Central memory CD8-positive, alpha-beta T cell (primary cell): ENCODE results near the gene EZH2.

ENCODE experiments used
- ATAC-seq: fragments of 150-1000 bp; cut with Tn5 transposase; replicated peaks from 2 replicates; pipeline ENCODE4 v1.10.0; 2022; ENCODE audit warnings: mild to moderate bottlenecking, moderate FRiP score, moderate number of reproducible peaks; ENCODE audit not compliant: poor library complexity, severe bottlenecking; ENCODE audit errors: extremely low read depth
- DNase-seq, 2 donors: peaks; one replicate each; pipeline ENCODE4 v3.0.0; 2021; ENCODE audit warnings: low spot score in 2 of 2
- H3K27ac Mint-ChIP-seq: one replicate; pipeline ENCODE4 v1.8.0; 2022; ENCODE audit warnings: low read depth, mild to moderate bottlenecking, moderate library complexity, mixed read lengths
- H3K27me3 Mint-ChIP-seq: one replicate; pipeline ENCODE4 v1.8.0; 2022; ENCODE audit warnings: mixed read lengths
- H3K36me3 Mint-ChIP-seq: one replicate; pipeline ENCODE4 v1.8.0; 2022; ENCODE audit warnings: mild to moderate bottlenecking, moderate library complexity, mixed read lengths; ENCODE audit not compliant: insufficient read depth
- H3K4me1 Mint-ChIP-seq: one replicate; pipeline ENCODE4 v1.8.0; 2022; ENCODE audit warnings: mixed read lengths
- H3K4me3 Mint-ChIP-seq: one replicate; pipeline ENCODE4 v1.8.0; 2022; ENCODE audit warnings: mild to moderate bottlenecking, moderate library complexity, mixed read lengths
- H3K9me3 Mint-ChIP-seq: one replicate; pipeline ENCODE4 v1.8.0; 2022; ENCODE audit warnings: mixed read lengths

Gene EZH2

DNA sequence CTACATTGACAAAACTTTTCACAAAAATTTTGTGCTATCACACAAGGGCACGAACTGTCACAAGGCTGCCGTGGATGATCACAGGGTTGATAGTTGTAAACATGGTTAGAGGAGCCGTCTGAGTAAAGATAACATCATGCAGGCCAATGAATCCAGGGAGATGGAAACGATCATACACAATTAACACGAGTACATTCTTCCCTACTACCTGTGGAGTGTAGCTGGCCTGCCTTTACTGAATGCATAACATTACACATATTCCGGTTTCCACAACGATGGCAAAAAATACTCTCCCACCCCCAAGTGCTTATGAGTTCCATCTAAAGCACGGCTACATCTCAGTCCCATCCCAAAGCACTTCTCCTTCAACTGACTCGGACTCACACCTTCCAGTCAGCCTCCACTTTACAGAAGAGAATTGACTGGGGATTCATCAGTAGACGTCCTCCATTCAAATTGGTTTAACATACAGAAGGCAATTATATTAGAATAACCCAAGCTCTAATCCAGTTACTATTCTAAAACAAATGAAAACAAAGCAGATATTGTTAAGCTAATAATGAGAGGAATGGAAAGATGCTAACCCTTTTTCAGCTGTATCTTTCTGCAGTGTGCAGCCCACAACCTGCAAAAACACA is 69.0 kb downstream of the EZH2 start:
- DNase-seq (no peak), ATAC-seq (no peak)
- Mint-ChIP-seq H3K4me1 (no peaks in the 10 kb centered on the region), H3K36me3 (peaks cover 3% of the 10 kb centered on the region), H3K27me3 (no peaks in the 10 kb centered on the region), H3K9me3 (no peaks in the 10 kb centered on the region), H3K27ac (no peak overlapping the region), H3K4me3 (no peak overlapping the region)

DNA sequence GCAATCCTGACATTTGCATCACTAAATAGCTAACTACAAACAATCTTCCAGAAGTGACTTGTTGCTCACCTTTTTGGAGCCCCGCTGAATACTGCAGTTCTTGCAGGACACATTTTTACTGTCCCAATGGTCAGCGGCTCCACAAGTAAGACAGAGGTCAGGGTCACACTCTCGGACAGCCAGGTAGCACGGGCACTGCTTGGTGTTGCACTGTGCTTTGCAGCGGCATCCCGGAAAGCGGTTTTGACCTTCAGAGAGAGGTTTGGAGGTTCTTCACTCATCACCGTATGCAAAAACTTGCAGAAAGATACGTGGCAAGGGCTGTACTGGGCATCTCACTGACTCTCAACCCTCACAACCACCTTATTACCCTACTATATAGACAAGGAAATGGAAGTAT is 70.2 kb downstream of the EZH2 start:
- DNase-seq (no peak), ATAC-seq (no peak)
- H3K9me3 Mint-ChIP-seq = no peaks in the 10 kb centered on the region
- H3K36me3 Mint-ChIP-seq = peaks cover 6% of the 10 kb centered on the region
- H3K4me1 Mint-ChIP-seq = no peaks in the 10 kb centered on the region
- no peak overlapping the region for H3K27ac Mint-ChIP-seq
- H3K27me3 Mint-ChIP-seq = no peaks in the 10 kb centered on the region
- H3K4me3 Mint-ChIP-seq = no peak overlapping the region

DNA sequence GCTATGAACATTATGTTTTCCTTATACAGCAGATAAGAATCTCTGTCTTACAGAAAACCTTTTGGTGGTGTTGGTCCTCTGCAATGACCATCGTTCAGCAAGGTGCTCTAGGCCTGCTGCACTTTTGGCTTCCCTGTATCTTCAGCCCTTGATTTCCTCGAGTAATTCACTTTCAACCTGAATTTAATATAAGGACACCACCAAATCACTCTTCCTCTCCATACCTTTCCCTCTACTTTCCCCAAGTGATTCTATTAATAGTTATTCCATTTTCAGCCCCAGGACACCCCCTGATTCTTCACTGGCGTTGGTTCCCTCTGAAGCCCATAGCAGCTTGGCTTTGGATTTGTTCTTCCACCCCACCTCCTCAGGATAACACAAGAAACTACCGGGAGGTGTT is 72.2 kb downstream of the EZH2 start:
- H3K36me3 Mint-ChIP-seq = peaks cover 9% of the 10 kb centered on the region
- H3K4me1 Mint-ChIP-seq = no peaks in the 10 kb centered on the region
- H3K27ac Mint-ChIP-seq = peak overlapping the region; percentile 67
- ATAC-seq (no peak), DNase-seq (no peak)
- H3K4me3 Mint-ChIP-seq = no peak overlapping the region
- H3K9me3 Mint-ChIP-seq = no peaks in the 10 kb centered on the region
- H3K27me3 Mint-ChIP-seq = no peaks in the 10 kb centered on the region

DNA sequence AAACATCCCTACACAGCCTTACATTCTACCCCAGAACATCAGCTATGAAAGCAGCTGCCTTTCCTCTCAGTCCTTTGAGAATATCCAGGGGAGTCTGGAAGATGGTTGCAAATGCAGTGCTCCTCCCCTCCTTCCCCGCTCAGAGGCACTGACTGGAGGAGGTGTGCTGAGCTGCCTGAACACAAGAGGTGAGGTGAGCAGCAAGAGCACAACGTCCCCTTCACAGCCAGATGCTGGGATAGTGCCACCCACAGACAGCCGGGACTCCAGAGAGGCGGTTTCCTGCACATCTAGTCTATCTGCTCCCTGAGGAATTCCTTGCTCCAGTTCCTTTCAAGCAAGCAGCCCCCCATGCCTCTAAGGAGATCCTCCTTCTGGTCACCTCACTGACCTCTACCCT is 74.2 kb downstream of the EZH2 start:
- Mint-ChIP-seq H3K9me3 (no peaks in the 10 kb centered on the region), H3K36me3 (peaks cover 13% of the 10 kb centered on the region)

DNA sequence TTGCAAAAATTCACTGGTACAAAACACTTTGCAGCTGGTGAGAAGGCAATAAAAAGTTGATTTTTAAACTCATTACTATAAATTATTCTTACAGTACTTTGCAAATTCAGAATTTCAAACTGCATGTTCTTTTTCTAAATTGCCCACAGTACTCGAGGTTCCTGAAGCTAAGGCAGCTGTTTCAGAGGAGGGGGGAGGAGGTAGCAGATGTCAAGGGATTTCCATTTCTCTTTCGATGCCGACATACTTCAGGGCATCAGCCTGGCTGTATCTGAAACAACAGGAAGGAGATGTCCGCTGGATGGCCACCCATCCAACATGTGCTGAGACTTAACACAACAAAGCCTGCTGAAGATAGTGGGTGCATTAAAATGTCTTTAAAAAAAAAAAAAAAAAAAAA is 76.7 kb downstream of the EZH2 start:
- DNase-seq (no peak), ATAC-seq (no peak)
- H3K27ac Mint-ChIP-seq = no peak overlapping the region
- no peaks in the 10 kb centered on the region for H3K9me3 Mint-ChIP-seq
- no peak overlapping the region for H3K4me3 Mint-ChIP-seq
- H3K36me3 Mint-ChIP-seq = peaks cover 12% of the 10 kb centered on the region
- no peaks in the 10 kb centered on the region for H3K27me3 Mint-ChIP-seq
- no peaks in the 10 kb centered on the region for H3K4me1 Mint-ChIP-seq

More for the DNA sequence above, 74.2 kb downstream of the EZH2 start:
- no peak for ATAC-seq
- DNase-seq = no peak
- no peaks in the 10 kb centered on the region for H3K27me3 Mint-ChIP-seq
- H3K4me1 Mint-ChIP-seq = no peaks in the 10 kb centered on the region
- H3K27ac Mint-ChIP-seq = no peak overlapping the region
- no peak overlapping the region for H3K4me3 Mint-ChIP-seq

DNA sequence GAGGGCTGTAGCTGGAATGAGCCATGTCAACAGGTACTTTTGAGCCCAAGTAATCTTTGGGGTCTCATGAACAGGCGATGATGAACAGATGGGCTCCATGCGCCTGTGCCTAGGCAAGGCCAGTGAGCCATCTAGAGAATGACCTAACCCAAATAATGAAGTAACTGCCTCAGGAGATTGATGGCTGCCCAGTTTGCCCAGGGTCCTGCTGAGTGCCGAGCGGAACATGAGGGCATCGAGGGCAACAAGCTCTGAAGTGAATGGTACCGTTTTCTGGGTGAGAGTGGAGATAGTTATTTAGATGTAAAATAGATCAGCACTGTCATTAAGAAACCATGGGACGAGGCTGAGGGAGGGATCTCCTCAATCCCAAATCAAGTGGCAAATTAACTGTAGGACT is 77.9 kb downstream of the EZH2 start:
- no peaks in the 10 kb centered on the region for H3K4me1 Mint-ChIP-seq
- ATAC-seq = no peak
- DNase-seq = no peak
- no peaks in the 10 kb centered on the region for H3K9me3 Mint-ChIP-seq
- no peak overlapping the region for H3K27ac Mint-ChIP-seq
- no peaks in the 10 kb centered on the region for H3K27me3 Mint-ChIP-seq
- no peak overlapping the region for H3K4me3 Mint-ChIP-seq
- peaks cover 17% of the 10 kb centered on the region for H3K36me3 Mint-ChIP-seq

DNA sequence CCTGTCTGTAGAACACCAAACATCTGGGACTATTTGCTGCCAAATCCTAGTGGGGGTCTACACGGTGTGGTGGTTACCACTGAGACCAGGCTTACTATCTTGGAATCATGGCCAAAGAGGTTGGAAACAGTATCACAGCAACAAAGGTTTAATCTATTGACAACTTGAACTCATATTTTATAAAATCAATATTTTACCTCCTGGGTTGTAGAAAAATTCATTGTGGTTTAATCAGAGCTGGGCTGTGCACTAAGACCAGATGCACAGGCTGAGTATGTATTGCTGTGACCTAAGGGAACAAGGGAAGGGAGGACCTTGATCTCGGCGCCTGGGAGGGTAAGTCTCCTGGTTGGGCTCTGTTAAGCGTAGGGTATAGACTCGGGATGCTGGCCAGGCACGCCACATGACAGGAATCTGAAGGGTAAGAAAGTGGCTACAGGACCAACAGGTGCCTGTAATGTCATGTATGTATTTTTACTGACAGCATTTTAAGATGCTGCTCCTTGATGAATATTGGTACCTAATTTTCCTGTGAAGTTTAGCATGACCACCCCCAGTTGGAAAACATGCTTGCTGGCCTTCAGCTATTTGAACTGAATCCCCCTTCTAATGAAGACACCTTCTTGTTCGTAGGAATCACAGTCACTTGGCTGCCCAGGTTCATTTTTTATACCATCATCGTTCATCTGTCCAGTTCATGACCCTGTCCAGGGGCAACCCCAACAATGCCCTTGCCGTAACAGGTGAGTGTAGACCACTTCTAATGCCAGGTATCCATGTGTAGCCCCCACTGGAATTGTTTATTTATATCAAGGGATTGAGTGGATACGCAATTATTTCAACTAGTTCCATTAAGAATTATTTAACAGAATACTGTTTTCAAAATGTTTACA is 79.5 kb downstream of the EZH2 start:
- DNase-seq (no peak), ATAC-seq (no peak)
- Mint-ChIP-seq H3K36me3 (peaks cover 26% of the 10 kb centered on the region), H3K27ac (no peak overlapping the region), H3K4me1 (no peaks in the 10 kb centered on the region), H3K9me3 (no peaks in the 10 kb centered on the region), H3K27me3 (no peaks in the 10 kb centered on the region), H3K4me3 (no peak overlapping the region)

DNA sequence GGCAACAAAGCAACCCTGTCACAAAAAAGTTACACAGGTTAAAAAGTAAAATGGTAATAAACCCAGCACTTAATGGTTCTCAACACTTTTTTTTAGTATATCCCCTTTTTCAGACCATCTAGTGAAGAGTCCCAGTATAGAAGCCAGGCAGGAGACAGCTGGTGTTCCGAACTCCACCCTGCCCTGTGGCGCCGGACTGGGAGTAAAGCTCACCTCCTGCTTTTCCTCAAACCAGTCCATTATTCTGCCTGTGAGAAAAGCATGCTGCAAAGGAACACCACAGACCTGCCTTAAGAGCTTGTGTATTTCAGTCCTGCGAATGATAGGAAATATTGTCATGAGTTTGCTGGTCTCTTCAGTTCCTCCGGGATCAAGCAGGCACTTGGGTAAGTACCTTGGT is 81.0 kb downstream of the EZH2 start:
- H3K4me3 Mint-ChIP-seq = no peak overlapping the region
- H3K9me3 Mint-ChIP-seq = no peaks in the 10 kb centered on the region
- no peak for ATAC-seq
- no peaks in the 10 kb centered on the region for H3K27me3 Mint-ChIP-seq
- DNase-seq = no peak
- H3K4me1 Mint-ChIP-seq = no peaks in the 10 kb centered on the region
- H3K27ac Mint-ChIP-seq = no peak overlapping the region
- peaks cover 32% of the 10 kb centered on the region for H3K36me3 Mint-ChIP-seq

DNA sequence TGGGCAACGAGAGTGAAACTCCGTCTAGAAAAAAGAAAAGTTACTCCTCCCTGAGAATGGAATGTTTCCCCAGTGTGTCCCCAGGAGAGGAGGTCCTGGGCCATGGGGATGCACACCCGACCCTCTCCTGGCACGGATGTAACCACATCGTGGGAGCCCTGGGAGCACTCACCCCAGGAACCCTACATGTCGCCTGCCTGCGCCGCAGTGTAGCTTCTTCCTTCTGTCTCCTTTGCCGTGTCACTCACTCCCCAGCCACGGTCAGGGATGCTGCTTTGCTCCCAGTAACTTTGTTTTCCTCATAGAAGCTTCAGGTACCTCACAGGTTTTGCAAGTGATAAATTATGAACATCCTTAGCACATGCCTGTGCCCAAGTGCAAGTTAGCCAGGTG is 82.0 kb downstream of the EZH2 start:
- H3K9me3 Mint-ChIP-seq = no peaks in the 10 kb centered on the region
- DNase-seq (no peak), ATAC-seq (no peak)
- H3K4me3 Mint-ChIP-seq = no peak overlapping the region
- H3K4me1 Mint-ChIP-seq = no peaks in the 10 kb centered on the region
- no peaks in the 10 kb centered on the region for H3K27me3 Mint-ChIP-seq
- H3K27ac Mint-ChIP-seq = no peak overlapping the region
- H3K36me3 Mint-ChIP-seq = peaks cover 39% of the 10 kb centered on the region

DNA sequence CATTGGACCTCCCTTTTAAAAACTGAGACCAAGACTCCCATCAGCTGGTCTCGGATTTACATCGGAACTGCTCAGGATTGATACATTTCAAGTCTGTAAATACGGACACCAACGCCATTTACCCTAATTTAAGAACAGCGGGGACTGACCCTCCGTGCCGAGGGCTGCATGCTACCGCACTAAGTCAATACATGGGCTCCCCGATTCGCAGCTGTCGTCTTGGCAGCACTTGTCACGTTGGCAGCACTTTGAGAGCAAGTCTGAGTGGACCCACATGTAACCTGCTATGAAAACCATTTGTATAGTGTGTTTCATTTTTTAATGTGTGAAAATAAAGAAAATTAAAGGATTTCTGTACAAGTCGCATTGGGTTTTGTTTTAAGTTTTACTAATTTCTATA is 83.4 kb downstream of the EZH2 start:
- H3K36me3 Mint-ChIP-seq = peaks cover 44% of the 10 kb centered on the region
- no peak overlapping the region for H3K4me3 Mint-ChIP-seq
- no peaks in the 10 kb centered on the region for H3K9me3 Mint-ChIP-seq
- DNase-seq (no peak), ATAC-seq (no peak)
- no peaks in the 10 kb centered on the region for H3K27me3 Mint-ChIP-seq
- peaks cover 5% of the 10 kb centered on the region for H3K4me1 Mint-ChIP-seq
- no peak overlapping the region for H3K27ac Mint-ChIP-seq

DNA sequence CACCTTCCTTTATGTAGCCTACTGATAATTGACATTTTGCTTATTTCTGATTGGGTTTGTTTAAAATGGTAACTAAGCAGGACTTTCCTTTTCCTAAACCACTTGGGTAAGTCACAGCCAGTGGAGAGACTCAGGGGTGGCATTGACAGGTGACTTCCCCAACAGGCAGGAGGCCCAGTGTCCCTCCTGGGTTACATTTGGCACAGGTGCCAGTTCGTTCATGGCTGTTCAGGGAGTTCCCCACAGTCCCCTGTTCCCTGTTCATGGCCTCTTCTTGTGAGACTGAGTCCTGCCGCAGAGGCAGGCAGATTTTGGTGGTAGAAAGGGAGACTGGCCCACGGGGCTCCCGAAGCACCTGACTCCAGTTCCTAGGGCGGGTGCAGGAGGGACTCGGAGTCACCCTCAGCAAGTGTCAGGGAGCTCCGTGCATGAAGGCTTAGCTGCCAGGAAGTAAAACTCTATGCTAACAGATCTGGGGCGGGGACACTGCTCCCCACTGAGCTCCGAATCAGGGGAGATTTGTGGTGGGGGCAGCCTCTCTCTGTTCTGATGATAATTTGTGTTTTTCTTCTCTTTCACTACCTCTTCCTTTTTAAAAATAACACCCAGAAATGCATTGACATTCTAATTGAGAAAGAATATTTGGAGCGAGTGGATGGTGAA is 84.1 kb downstream of the EZH2 start:
- H3K36me3 Mint-ChIP-seq = peaks cover 48% of the 10 kb centered on the region
- H3K4me1 Mint-ChIP-seq = peaks cover 5% of the 10 kb centered on the region
- H3K9me3 Mint-ChIP-seq = no peaks in the 10 kb centered on the region
- no peak overlapping the region for H3K27ac Mint-ChIP-seq
- no peak for ATAC-seq
- DNase-seq = no peak
- no peak overlapping the region for H3K4me3 Mint-ChIP-seq
- H3K27me3 Mint-ChIP-seq = no peaks in the 10 kb centered on the region

DNA sequence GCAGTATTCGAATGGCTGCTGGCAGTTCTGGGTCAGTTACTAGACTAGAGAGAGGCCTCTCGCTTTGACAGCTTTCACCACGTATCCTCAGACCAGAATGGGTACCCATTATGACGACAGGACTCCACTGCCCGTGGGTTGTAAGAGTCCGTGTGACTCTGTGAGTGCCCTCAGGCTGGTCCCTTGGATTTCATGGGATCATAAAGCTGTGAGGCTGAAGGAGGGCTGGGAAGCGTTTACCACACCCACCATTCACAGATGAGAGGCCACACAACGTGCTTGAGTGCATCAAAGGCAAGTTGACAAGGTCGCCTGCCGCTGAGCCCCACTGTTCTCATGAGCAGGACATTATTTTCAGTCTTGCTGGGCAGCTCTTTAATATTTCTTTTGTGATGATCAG is 87.2 kb downstream of the EZH2 start:
- Mint-ChIP-seq H3K4me1 (peaks cover 5% of the 10 kb centered on the region), H3K4me3 (no peak overlapping the region), H3K9me3 (no peaks in the 10 kb centered on the region), H3K27me3 (no peaks in the 10 kb centered on the region), H3K27ac (no peak overlapping the region), H3K36me3 (peaks cover 60% of the 10 kb centered on the region)
- DNase-seq (no peak), ATAC-seq (no peak)

DNA sequence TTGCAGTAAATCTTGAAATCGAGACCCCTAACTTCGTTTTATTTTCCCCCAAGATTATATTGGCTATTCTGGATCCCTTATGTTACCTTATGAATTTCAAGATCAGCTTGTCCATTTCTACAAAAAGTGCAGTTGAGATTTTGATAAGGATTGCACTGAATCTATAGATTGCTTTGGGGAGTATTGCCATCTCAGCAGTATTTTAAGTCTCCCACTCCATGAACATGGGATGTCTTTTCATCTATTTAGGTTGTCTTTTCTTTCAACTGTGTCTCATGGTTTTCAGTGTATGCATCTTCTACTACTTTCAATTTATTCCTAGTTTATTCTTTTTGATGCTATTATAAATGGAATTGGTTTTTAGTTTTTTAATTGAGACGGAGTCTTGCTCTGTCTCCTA is 89.6 kb downstream of the EZH2 start:
- ATAC-seq (no peak), DNase-seq (no peak)
- H3K36me3 Mint-ChIP-seq = peaks cover 60% of the 10 kb centered on the region
- H3K9me3 Mint-ChIP-seq = no peaks in the 10 kb centered on the region
- no peak overlapping the region for H3K4me3 Mint-ChIP-seq
- H3K27me3 Mint-ChIP-seq = no peaks in the 10 kb centered on the region
- H3K4me1 Mint-ChIP-seq = peaks cover 5% of the 10 kb centered on the region
- peak overlapping the region; percentile 53 for H3K27ac Mint-ChIP-seq
